DOHH2 (cell line): ENCODE data around the gene CCT6B.

Experiments
- H3F3A ChIP-seq: fragments of 200-600 bp; sonication (generic), shearing (Covaris generic); 2 replicates; pipeline ENCODE4 v1.6.0; 2016; ENCODE audit warnings: antibody characterized with exemption, mild to moderate bottlenecking; ENCODE audit not compliant: control insufficient read depth, insufficient read depth
- H3K27ac ChIP-seq: fragments of 200-600 bp; sonication (generic); 2 replicates; pipeline ENCODE4 v1.5.1; 2014; ENCODE audit warnings: low read depth, mild to moderate bottlenecking, low read length, moderate library complexity
- H3K27me3 ChIP-seq: fragments of 200-600 bp; sonication (generic); 2 replicates; pipeline ENCODE4 v1.6.1; 2014; ENCODE audit warnings: mild to moderate bottlenecking, low read length, mixed read lengths; ENCODE audit not compliant: control insufficient read depth
- H3K36me3 ChIP-seq: fragments of 200-600 bp; sonication (generic); 2 replicates; pipeline ENCODE4 v1.6.1; 2014; ENCODE audit warnings: mild to moderate bottlenecking, low read length, moderate library complexity, mixed read lengths; ENCODE audit not compliant: control insufficient read depth
- H3K4me1 ChIP-seq: fragments of 200-600 bp; sonication (generic); 2 replicates; pipeline ENCODE4 v1.6.1; 2014; ENCODE audit warnings: mild to moderate bottlenecking, low read length, mixed read lengths; ENCODE audit not compliant: control insufficient read depth
- H3K4me2 ChIP-seq: fragments of 200-600 bp; sonication (generic); 2 replicates; pipeline ENCODE4 v1.6.0; 2014; ENCODE audit warnings: mild to moderate bottlenecking, low read length, moderate library complexity
- H3K4me3 ChIP-seq: fragments of 200-600 bp; sonication (generic); 2 replicates; pipeline ENCODE4 v1.5.1; 2014; ENCODE audit warnings: mild to moderate bottlenecking, low read length, mixed read lengths
- H3K79me2 ChIP-seq: fragments of 200-600 bp; sonication (generic); 2 replicates; pipeline ENCODE4 v1.6.1; 2014; ENCODE audit warnings: mild to moderate bottlenecking, low read length, mixed read lengths; ENCODE audit not compliant: control insufficient read depth
- H3K9me2 ChIP-seq: fragments of 200-600 bp; sonication (generic); replicated peaks from 2 replicates; pipeline ENCODE4 v1.6.1; 2014; ENCODE audit warnings: mild to moderate bottlenecking, low read length, mixed read lengths; ENCODE audit not compliant: control insufficient read depth
- H3K9me3 ChIP-seq: fragments of 200-600 bp; sonication (generic); 2 replicates; pipeline ENCODE4 v1.6.1; 2014; ENCODE audit warnings: antibody characterized with exemption, low read length, mixed read lengths; ENCODE audit not compliant: control insufficient read depth, insufficient read depth
- H4K20me1 ChIP-seq: fragments of 200-600 bp; sonication (generic); 2 replicates; pipeline ENCODE4 v1.6.0; 2014; ENCODE audit warnings: low read depth, mild to moderate bottlenecking, antibody characterized with exemption, low read length, moderate library complexity; ENCODE audit not compliant: control insufficient read depth, insufficient read depth
- CTCF ChIP-seq: fragments of 200-600 bp; sonication (generic); IDR thresholded peaks from one replicate; pipeline ENCODE4 v1.5.1; 2014; ENCODE audit warnings: antibody characterized with exemption, mild to moderate bottlenecking, low read depth, low read length; ENCODE audit not compliant: poor library complexity, severe bottlenecking
- EZH2phosphoT487 ChIP-seq: fragments of 200-600 bp; sonication (generic); IDR thresholded peaks from 2 replicates; pipeline ENCODE4 v1.6.1; 2017; ENCODE audit warnings: borderline replicate concordance, mild to moderate bottlenecking, antibody characterized with exemption, low read length, moderate library complexity, mixed read lengths

CCT6B gene

GRCh38 chr17:34980353-34980680, 19.1 kb upstream of the CCT6B start, which contains the start of gene LIG3:
Gene LIG3 (plus strand): TSS chr17:34980512. CDS start chr17:34983006, 2,494 bp downstream.
- Histone ChIP-seq H3K4me2 (peak within 1 kb of the TSS; percentile 94), H3K79me2 (peaks cover 53% of the 10 kb centered on the region), H3K36me3 (peaks cover 36% of the 10 kb centered on the region), H3K4me1 (peaks cover 31% of the 10 kb centered on the region), H3K9me3 (no peaks in the 10 kb centered on the region), H3K9me2 (no peaks in the 10 kb centered on the region), H3F3A (0 out of 2 replicates have a peak, but pooled peaks cover 5% of the 10 kb centered on the region), H3K27me3 (no peaks in the 10 kb centered on the region), H3K4me3 (peak within 1 kb of the TSS; percentile 74), H4K20me1 (no peaks in the 10 kb centered on the region), H3K27ac (peak within 1 kb of the TSS; percentile 75)
- TF ChIP-seq EZH2phosphoT487 (no peak), CTCF (no peak)

GRCh38 chr17:34979650-34980352, 18.5 kb upstream of the CCT6B start:
- Histone ChIP-seq H3K4me2 (peak overlapping the region; percentile 94), H3K9me3 (no peaks in the 10 kb centered on the region), H3K27me3 (no peaks in the 10 kb centered on the region), H3F3A (0 out of 2 replicates have a peak, but pooled peaks cover 5% of the 10 kb centered on the region), H3K27ac (peak overlapping the region; percentile 75), H3K4me3 (peak overlapping the region; percentile 74), H3K4me1 (peaks cover 31% of the 10 kb centered on the region), H3K79me2 (peaks cover 48% of the 10 kb centered on the region), H3K36me3 (peaks cover 31% of the 10 kb centered on the region), H4K20me1 (no peaks in the 10 kb centered on the region), H3K9me2 (no peaks in the 10 kb centered on the region)
- TF ChIP-seq EZH2phosphoT487 (no peak), CTCF (no peak)

GRCh38 chr17:34979153-34979552, 17.9 kb upstream of the CCT6B start:
- no peak overlapping the region for H3K27ac ChIP-seq
- peaks cover 29% of the 10 kb centered on the region for H3K4me1 ChIP-seq
- TF ChIP-seq CTCF (no peak), EZH2phosphoT487 (no peak)
- H3K9me3 ChIP-seq = no peaks in the 10 kb centered on the region
- H3K36me3 ChIP-seq = peaks cover 27% of the 10 kb centered on the region
- no peaks in the 10 kb centered on the region for H4K20me1 ChIP-seq
- peak overlapping the region; percentile 74 for H3K4me3 ChIP-seq
- 0 out of 2 replicates have a peak, but pooled peaks cover 5% of the 10 kb centered on the region for H3F3A ChIP-seq
- H3K9me2 ChIP-seq = no peaks in the 10 kb centered on the region
- peaks cover 43% of the 10 kb centered on the region for H3K79me2 ChIP-seq
- peak overlapping the region; percentile 94 for H3K4me2 ChIP-seq
- H3K27me3 ChIP-seq = no peaks in the 10 kb centered on the region
